HepG2 (cell line): ENCODE data around the gene MORN1. TPM values are rescaled to one million over a fixed set of nuclear protein-coding genes. Genes with fewer than 3 reads are reported as not detected.
A peak's percentile ranks its signal among the peaks of the same experiment; 100 is the strongest.

ENCODE experiments used
- ATAC-seq: fragments of 200-7000 bp; cut with Tn5 transposase; 3 replicates; pipeline ENCODE4 v1.9.1; 2020; ENCODE audit warnings: mild to moderate bottlenecking, moderate library complexity
- BruUV-seq: library from RNA; stranded (reverse); fragments of 400-500 nt; replicated peaks from 2 replicates; lab custom pipeline; 2021; lab: Mats Ljungman, UMichigan
- CTCF ChIA-PET: fragments of 300-600 bp; formaldehyde crosslinking; extraction: SDS; loops from one replicate; lab custom pipeline; 2021; ENCODE audit warnings: low total read pairs, inconsistent platforms, low intra/inter-chr PET ratio; lab: Yijun Ruan, JAX
- POLR2A ChIA-PET: fragments of 350-600 bp; sonication (Branson Sonifier 250); formaldehyde crosslinking; loops from one replicate; lab custom pipeline; 2020; ENCODE audit warnings: antibody characterized with exemption, inconsistent platforms; lab: Yijun Ruan, JAX
- DNase-seq: peaks from one replicate; pipeline ENCODE4 v3.0.0-alpha.2; 2015; ENCODE audit warnings: low spot score
- FAIRE-seq: peaks from 3 replicates; lab custom pipeline; 2011; peaks lifted over from hg19 to GRCh38; lab: Jason Lieb, UNC
- H2AFZ ChIP-seq: one replicate; pipeline ENCODE4 v1.6.1; 2011; ENCODE audit warnings: low read length, inconsistent platforms
- H3K27ac ChIP-seq: fragments of 300-600 bp; 3 replicates; pipeline ENCODE4 v1.8.0; 2011; ENCODE audit warnings: mixed run types, mild to moderate bottlenecking, mixed read lengths, low read length, inconsistent platforms; ENCODE audit not compliant: insufficient read depth; ENCODE audit errors: extremely low read length
- H3K27me3 ChIP-seq, 2 experiments: fragments of 200-600 bp in 1 of 2; 2 replicates in 1 of 2; 3 replicates in 1 of 2; pipeline versions ENCODE4 v1.6.0 to v1.8.0; 2011; ENCODE audit warnings: low read length in 2 of 2, mild to moderate bottlenecking in 2 of 2, moderate library complexity in 2 of 2, inconsistent platforms in 1 of 2; ENCODE audit not compliant: insufficient read depth in 2 of 2, control insufficient read depth in 1 of 2
- H3K36me3 ChIP-seq, 2 experiments: fragments of 200-600 bp in 1 of 2; replicated peaks in 1 of 2; 2 replicates in 1 of 2; 3 replicates in 1 of 2; pipeline versions ENCODE4 v1.5.1 to v1.8.0; 2011; ENCODE audit warnings: low read length in 2 of 2, inconsistent platforms in 1 of 2; ENCODE audit not compliant: insufficient read depth in 2 of 2, control insufficient read depth in 1 of 2
- H3K4me1 ChIP-seq: 2 replicates; pipeline ENCODE4 v1.5.1; 2012; ENCODE audit warnings: low read length, inconsistent platforms; ENCODE audit not compliant: insufficient read depth
- H3K4me2 ChIP-seq: 2 replicates; pipeline ENCODE4 v1.6.0; 2011; ENCODE audit warnings: low read depth, low read length, inconsistent platforms
- H3K4me3 ChIP-seq, 3 experiments: fragments of 200-600 bp in 1 of 3; sonication (generic), shearing (Covaris generic) in 1 of 3; replicated peaks in 1 of 3; 2 replicates each; pipeline ENCODE4 v1.5.1; 2011 to 2016; ENCODE audit warnings: low read length in 3 of 3, inconsistent platforms in 2 of 3, low read depth in 2 of 3, mild to moderate bottlenecking in 2 of 3, control low read depth in 1 of 3, mixed read lengths in 1 of 3; ENCODE audit not compliant: insufficient read depth in 1 of 3
- H3K79me2 ChIP-seq: one replicate; pipeline ENCODE4 v1.6.1; 2011; ENCODE audit warnings: low read length, inconsistent platforms; ENCODE audit not compliant: insufficient read depth
- H3K9ac ChIP-seq: 2 replicates; pipeline ENCODE4 v1.6.0; 2011; ENCODE audit warnings: mild to moderate bottlenecking, low read depth, low read length, inconsistent platforms; ENCODE audit not compliant: insufficient read depth
- H3K9me3 ChIP-seq: 2 replicates; pipeline ENCODE4 v1.5.1; 2012; ENCODE audit warnings: mild to moderate bottlenecking, low read length
- H4K20me1 ChIP-seq: 2 replicates; pipeline ENCODE4 v1.6.0; 2011; ENCODE audit warnings: inconsistent platforms, mild to moderate bottlenecking, low read length, moderate library complexity; ENCODE audit not compliant: insufficient read depth
- ARNT2 ChIP-seq: sonication (generic); formaldehyde crosslinking; IDR thresholded peaks from 2 replicates; pipeline ENCODE4 v1.8.0; 2022; ENCODE audit warnings: mild to moderate bottlenecking, low read depth, missing genetic modification reagents, moderate library complexity
- HCFC1 ChIP-seq: fragments of 150-350 bp; IDR thresholded peaks from 2 replicates; pipeline ENCODE4 v1.6.1; 2014; ENCODE audit warnings: low read depth, low read length
- KDM5A ChIP-seq: fragments of 200-600 bp; sonication (generic); IDR thresholded peaks from 2 replicates; pipeline ENCODE4 v1.7.0; 2018; ENCODE audit warnings: antibody characterized with exemption, mild to moderate bottlenecking, low read length, borderline replicate concordance
- MATR3 ChIP-seq: sonication (generic); formaldehyde crosslinking; IDR thresholded peaks from 2 replicates; pipeline ENCODE4 v1.4.0; 2020; ENCODE audit warnings: missing genetic modification reagents
- SNRNP70 ChIP-seq: fragments of 200-400 bp; formaldehyde crosslinking; IDR thresholded peaks from 2 replicates; pipeline ENCODE4 v1.6.1; 2017; ENCODE audit warnings: mild to moderate bottlenecking, low read depth, low read length, moderate library complexity
- TEF ChIP-seq: sonication (generic); formaldehyde crosslinking; IDR thresholded peaks from 2 replicates; pipeline ENCODE4 v1.5.0; 2020; ENCODE audit warnings: missing genetic modification reagents
- TERF1 ChIP-seq: sonication (generic); formaldehyde crosslinking; IDR thresholded peaks from 2 replicates; pipeline ENCODE4 v1.8.0; 2022; ENCODE audit warnings: mild to moderate bottlenecking, missing genetic modification reagents, moderate library complexity
- ZBTB7A ChIP-seq: sonication (generic); formaldehyde crosslinking; IDR thresholded peaks from 2 replicates; pipeline ENCODE4 v1.8.0; 2022; ENCODE audit warnings: mild to moderate bottlenecking, missing genetic modification reagents
- ZNF30 ChIP-seq: sonication (generic); formaldehyde crosslinking; IDR thresholded peaks from 2 replicates; pipeline ENCODE4 v1.5.0; 2020; ENCODE audit warnings: mild to moderate bottlenecking, missing genetic modification reagents
- ZNF407 ChIP-seq: sonication (generic); formaldehyde crosslinking; IDR thresholded peaks from one replicate; pipeline ENCODE4 v1.5.1; 2020; ENCODE audit warnings: mild to moderate bottlenecking, missing genetic modification reagents; ENCODE audit errors: not compliant biosample characterization
- WGBS: methylation state at CpG from one replicate; pipeline ENCODE4 v1.1.6; 2017; ENCODE audit warnings: low lambda C conversion rate; 5-methylcytosine and 5-hydroxymethylcytosine counted together
- in situ Hi-C: cut with HindIII; loops from 2 replicates; pipeline ENCODE4 v1.10.0; 2017; ENCODE audit warnings: low pct_unique_long_range_greater_than_20kb; ENCODE audit not compliant: extremely low pct_ligation_motif_present
- intact Hi-C: fragments of 100-400 bp; cut with micrococcal nuclease; formaldehyde crosslinking; loops from one replicate; pipeline ENCODE4 v1.10.0; 2022; ENCODE audit not compliant: unreplicated experiment
- polyA plus RNA-seq, 8 experiments: library from polyadenylated mRNA; depleted of rRNA in 3 of 8; stranded (reverse) in 7 of 8; unstranded in 1 of 8; fragments of >200 nt; fragmentation: Illumina TruSeq in 4 of 8; extraction: Trizol in 4 of 8; gene quantifications; 2 replicates each; pipeline versions ENCODE4 v1.2.1 to v1.2.3, GENCODE V29; 2011 to 2016; ENCODE audit warnings: low read depth in 4 of 8, missing spikeins in 1 of 8, mixed read lengths in 1 of 8; ENCODE audit not compliant: insufficient read depth in 1 of 8
- total RNA-seq, 5 experiments: library from RNA; depleted of rRNA; stranded (reverse); fragments of >200 nt; fragmentation: Illumina TruSeq; extraction: Trizol; gene quantifications; 2 replicates each; pipeline ENCODE4 v1.2.3, GENCODE V29; 2016; ENCODE audit warnings: low read depth in 1 of 5
- TF ChIP-seq, protein P1 (sequence below): sonication (generic); formaldehyde crosslinking; IDR thresholded peaks from 2 replicates; pipeline ENCODE4 v1.4.0; 2020; ENCODE audit warnings: mild to moderate bottlenecking, missing genetic modification reagents, borderline replicate concordance
- TF ChIP-seq, protein P2 (sequence below): sonication (generic); formaldehyde crosslinking; IDR thresholded peaks from 2 replicates; pipeline ENCODE4 v1.4.0; 2020; ENCODE audit warnings: mild to moderate bottlenecking, missing genetic modification reagents

Gene MORN1
- total and polyA plus RNA-seq, 2 of the 13 experiments (the other 11 are each of a cell fraction or from before 2014, with no cell fraction given): 3.1 to 6.5 TPM

- Histone ChIP-seq H3K79me2 (no peaks in the 10 kb centered on the region), H3K27me3 (peaks cover 3 to 43% of the 10 kb centered on the region in 2 experiments), H3K4me3 (no peak overlapping the region), H3K9ac (no peak overlapping the region), H3K9me3 (no peaks in the 10 kb centered on the region), H3K4me1 (peaks cover 6% of the 10 kb centered on the region; the same call in 1 of the 2 replicates), H3K27ac (no peak overlapping the region), H3K4me2 (no peak overlapping the region), H2AFZ (no peak overlapping the region), H4K20me1 (no peaks in the 10 kb centered on the region), H3K36me3 (no peaks in the 10 kb centered on the region)
- in situ Hi-C loops (no loop called here), intact Hi-C loops (no loop called here)
- WGBS: 86% methylated on average over 6 of the region's 11 CpGs
- no TSS peak for BruUV-seq
- POLR2A ChIA-PET: no interaction called here
- FAIRE-seq: no peak
- DNase-seq: no peak
- CTCF ChIA-PET: no interaction called here
- ATAC-seq: peak; percentile 32; the same call in 2 of the 3 replicates
- TF ChIP-seq MATR3 (CRISPR knock-in tag): no peak
- no peak for TF ChIP-seq KDM5A
- TF ChIP-seq TEF: no peak
- TF ChIP-seq ZNF30: no peak
- TF ChIP-seq HCFC1: no peak
- TF ChIP-seq, protein P1, sequence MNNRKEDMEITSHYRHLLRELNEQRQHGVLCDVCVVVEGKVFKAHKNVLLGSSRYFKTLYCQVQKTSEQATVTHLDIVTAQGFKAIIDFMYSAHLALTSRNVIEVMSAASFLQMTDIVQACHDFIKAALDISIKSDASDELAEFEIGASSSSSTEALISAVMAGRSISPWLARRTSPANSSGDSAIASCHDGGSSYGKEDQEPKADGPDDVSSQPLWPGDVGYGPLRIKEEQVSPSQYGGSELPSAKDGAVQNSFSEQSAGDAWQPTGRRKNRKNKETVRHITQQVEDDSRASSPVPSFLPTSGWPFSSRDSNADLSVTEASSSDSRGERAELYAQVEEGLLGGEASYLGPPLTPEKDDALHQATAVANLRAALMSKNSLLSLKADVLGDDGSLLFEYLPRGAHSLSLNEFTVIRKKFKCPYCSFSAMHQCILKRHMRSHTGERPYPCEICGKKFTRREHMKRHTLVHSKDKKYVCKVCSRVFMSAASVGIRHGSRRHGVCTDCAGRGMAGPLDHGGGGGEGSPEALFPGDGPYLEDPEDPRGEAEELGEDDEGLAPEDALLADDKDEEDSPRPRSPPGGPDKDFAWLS (CRISPR knock-in tag): no peak
- no peak for TF ChIP-seq ARNT2 (CRISPR knock-in tag)
- TF ChIP-seq ZBTB7A (CRISPR knock-in tag): no peak
- no peak for TF ChIP-seq SNRNP70
- TF ChIP-seq, protein P2, sequence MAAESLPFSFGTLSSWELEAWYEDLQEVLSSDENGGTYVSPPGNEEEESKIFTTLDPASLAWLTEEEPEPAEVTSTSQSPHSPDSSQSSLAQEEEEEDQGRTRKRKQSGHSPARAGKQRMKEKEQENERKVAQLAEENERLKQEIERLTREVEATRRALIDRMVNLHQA (CRISPR knock-in tag): no peak
- TF ChIP-seq TERF1 (CRISPR knock-in tag): no peak
- TF ChIP-seq ZNF407 (CRISPR knock-in tag): no peak
Measured at GRCh38 chr1:2352341-2352896, 38.9 kb downstream of the MORN1 start.
